ENCODE results near the gene TPBGL. TPM values are rescaled to one million over a fixed set of nuclear protein-coding genes. Genes with fewer than 3 reads are reported as not detected.

TPBGL gene
- total and polyA plus RNA-seq, 2 donors (not counting 3 experiments of a cell fraction or from before 2014, with no cell fraction given), result not detected

DNA sequence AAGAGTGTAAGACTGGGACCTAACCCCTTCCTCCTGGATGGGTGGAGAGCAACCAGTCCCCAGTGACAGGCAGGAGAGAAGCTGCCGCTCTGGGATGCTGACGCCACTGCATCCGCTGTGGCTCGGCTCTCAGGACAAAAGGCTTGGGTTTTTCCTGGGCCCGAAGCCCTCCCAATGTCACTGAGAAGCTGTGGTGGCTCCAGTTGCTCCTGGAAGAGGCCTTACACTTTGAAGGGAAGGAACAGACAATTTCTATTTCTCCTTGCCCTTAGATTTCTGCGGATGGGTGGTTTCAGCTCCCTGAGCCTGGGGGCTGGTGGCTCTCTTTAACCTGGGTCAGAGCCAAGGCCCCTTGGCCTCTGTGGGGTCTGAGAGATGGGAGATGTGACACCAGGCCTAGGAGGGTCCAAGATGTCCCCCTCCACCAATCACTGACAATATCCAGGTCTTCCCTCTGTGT is 21.4 kb downstream of the TPBGL start:
- BruUV-seq (replicated peaks), result no TSS peak
- no peak overlapping the region for H3K4me3 ChIP-seq (replicated peaks in 1 of 3; ENCODE audit: insufficient read depth in 1 of 3, low read depth in 1 of 3, low read length in 3 of 3)
- H3K9me1 ChIP-seq (replicated peaks; ENCODE audit: control insufficient read depth, extremely low read depth, insufficient read depth, low read length), result no peaks in the 10 kb centered on the region
- no peak overlapping the region for H3K27ac ChIP-seq (ENCODE audit: insufficient read depth, low read depth, low read length)
- intact Hi-C loops (cut with micrococcal nuclease), result no loop called here
- no peaks in the 10 kb centered on the region for H3K9me3 ChIP-seq (replicated peaks; ENCODE audit: control insufficient read depth, insufficient read depth, low read length)
- peaks cover 3 to 12% of the 10 kb centered on the region in 2 experiments for H3K27me3 ChIP-seq (ENCODE audit: control insufficient read depth in 2 of 2, insufficient read depth in 2 of 2, low read length in 2 of 2)
- FAIRE-seq, result no peak
- H3K9ac ChIP-seq (replicated peaks; ENCODE audit: extremely low read depth, insufficient read depth, low read length), result no peak overlapping the region
- dilution Hi-C loops (cut with MboI; ENCODE audit: extremely low pct_ligation_motif_present, low sequenced_read_pairs), result no loop called here
- no peak overlapping the region for H3K4me2 ChIP-seq (ENCODE audit: insufficient read depth, low read length)
- no peaks in the 10 kb centered on the region for H3K4me1 ChIP-seq (ENCODE audit: control insufficient read depth, extremely low read depth, insufficient read depth, low read length)
- no peaks in the 10 kb centered on the region for H3K79me2 ChIP-seq (ENCODE audit: control insufficient read depth, insufficient read depth, low read length)
- no peaks in the 10 kb centered on the region for H4K20me1 ChIP-seq (replicated peaks; ENCODE audit: control insufficient read depth, extremely low read depth, insufficient read depth, low read length)
- TF ChIP-seq MYC (IDR thresholded peaks at IDR 0.05; ENCODE audit: low read depth, low read length), result no peak
- TF ChIP-seq MAX (IDR thresholded peaks at IDR 0.05; ENCODE audit: insufficient read depth, insufficient read length), result no peak
- TF ChIP-seq, protein P1, sequence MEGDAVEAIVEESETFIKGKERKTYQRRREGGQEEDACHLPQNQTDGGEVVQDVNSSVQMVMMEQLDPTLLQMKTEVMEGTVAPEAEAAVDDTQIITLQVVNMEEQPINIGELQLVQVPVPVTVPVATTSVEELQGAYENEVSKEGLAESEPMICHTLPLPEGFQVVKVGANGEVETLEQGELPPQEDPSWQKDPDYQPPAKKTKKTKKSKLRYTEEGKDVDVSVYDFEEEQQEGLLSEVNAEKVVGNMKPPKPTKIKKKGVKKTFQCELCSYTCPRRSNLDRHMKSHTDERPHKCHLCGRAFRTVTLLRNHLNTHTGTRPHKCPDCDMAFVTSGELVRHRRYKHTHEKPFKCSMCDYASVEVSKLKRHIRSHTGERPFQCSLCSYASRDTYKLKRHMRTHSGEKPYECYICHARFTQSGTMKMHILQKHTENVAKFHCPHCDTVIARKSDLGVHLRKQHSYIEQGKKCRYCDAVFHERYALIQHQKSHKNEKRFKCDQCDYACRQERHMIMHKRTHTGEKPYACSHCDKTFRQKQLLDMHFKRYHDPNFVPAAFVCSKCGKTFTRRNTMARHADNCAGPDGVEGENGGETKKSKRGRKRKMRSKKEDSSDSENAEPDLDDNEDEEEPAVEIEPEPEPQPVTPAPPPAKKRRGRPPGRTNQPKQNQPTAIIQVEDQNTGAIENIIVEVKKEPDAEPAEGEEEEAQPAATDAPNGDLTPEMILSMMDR (IDR thresholded peaks at IDR 0.05; ENCODE audit: extremely low read depth in 1 of 2, insufficient read depth in 1 of 2, low read depth in 1 of 2, low read length in 2 of 2), result no peak
- peak; percentile 19 for TF ChIP-seq POLR2AphosphoS5 (IDR thresholded peaks at IDR 0.05; ENCODE audit: insufficient read depth, low read depth, low read length)
- TF ChIP-seq FOS (IDR thresholded peaks at IDR 0.05; ENCODE audit: borderline replicate concordance, insufficient read depth, low read length), result no peak
- CTCF ChIA-PET, result interaction anchor here (0.8 to 1.2 kb wide), 3 partner anchors 9 to 64 kb away, joined by 3 to 5 read pairs (median 4); no protein-coding TSS in a partner anchor
- POLR2A ChIA-PET, result no interaction called here
- no peak overlapping the region for H2AFZ ChIP-seq (ENCODE audit: low read depth, low read length)
- peaks cover 0 to 14% of the 10 kb centered on the region in 2 experiments for H3K36me3 ChIP-seq (ENCODE audit: control insufficient read depth in 2 of 2, extremely low read depth in 1 of 2, insufficient read depth in 2 of 2, low read length in 2 of 2)
- DNase-seq (ENCODE audit: low read depth, low spot score), result no peak

DNA sequence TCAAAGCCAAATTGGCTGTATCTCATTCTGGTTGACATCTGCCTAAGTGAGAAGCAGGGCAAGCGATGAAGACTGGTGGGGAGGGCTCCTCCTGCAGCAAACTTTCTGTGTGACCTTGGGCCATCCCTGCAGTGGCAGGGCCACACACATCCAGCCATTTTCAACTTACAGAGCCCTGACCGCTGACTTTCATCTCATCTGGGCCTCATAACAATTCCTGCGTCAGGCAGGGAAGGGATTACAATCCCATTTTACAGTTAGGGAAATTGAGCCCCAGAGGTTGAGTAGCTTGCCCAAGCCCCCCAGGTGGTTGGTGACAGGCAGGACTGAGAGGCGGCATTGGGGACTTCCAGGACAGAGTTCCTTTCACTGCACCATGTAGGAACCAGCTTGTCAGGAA is 21.9 kb downstream of the TPBGL start:
- Histone ChIP-seq H3K27ac (ENCODE audit: insufficient read depth, low read depth, low read length) (no peak overlapping the region), H3K36me3 (ENCODE audit: control insufficient read depth in 2 of 2, extremely low read depth in 1 of 2, insufficient read depth in 2 of 2, low read length in 2 of 2) (peaks cover 0 to 19% of the 10 kb centered on the region in 2 experiments), H3K9me1 (replicated peaks; ENCODE audit: control insufficient read depth, extremely low read depth, insufficient read depth, low read length) (no peaks in the 10 kb centered on the region), H3K9me3 (replicated peaks; ENCODE audit: control insufficient read depth, insufficient read depth, low read length) (no peaks in the 10 kb centered on the region), H3K4me2 (ENCODE audit: insufficient read depth, low read length) (no peak overlapping the region), H3K9ac (replicated peaks; ENCODE audit: extremely low read depth, insufficient read depth, low read length) (no peak overlapping the region), H3K79me2 (ENCODE audit: control insufficient read depth, insufficient read depth, low read length) (no peaks in the 10 kb centered on the region), H3K4me1 (ENCODE audit: control insufficient read depth, extremely low read depth, insufficient read depth, low read length) (no peaks in the 10 kb centered on the region), H3K27me3 (ENCODE audit: control insufficient read depth in 2 of 2, insufficient read depth in 2 of 2, low read length in 2 of 2) (peaks cover 3 to 7% of the 10 kb centered on the region in 2 experiments), H4K20me1 (replicated peaks; ENCODE audit: control insufficient read depth, extremely low read depth, insufficient read depth, low read length) (no peaks in the 10 kb centered on the region), H2AFZ (ENCODE audit: low read depth, low read length) (no peak overlapping the region), H3K4me3 (replicated peaks in 1 of 3; ENCODE audit: insufficient read depth in 1 of 3, low read depth in 1 of 3, low read length in 3 of 3) (no peak overlapping the region)
- dilution Hi-C loops (cut with MboI; ENCODE audit: extremely low pct_ligation_motif_present, low sequenced_read_pairs), result no loop called here
- intact Hi-C loops (cut with micrococcal nuclease), result no loop called here
- ChIA-PET POLR2A (no interaction called here), CTCF (interaction anchor here (1.1 kb wide), 1 partner anchor 8 kb away, joined by 3 read pairs; no protein-coding TSS in a partner anchor)
- TF ChIP-seq POLR2A (IDR thresholded peaks at IDR 0.05; ENCODE audit: low read depth, low read length) (no peak), FOS (IDR thresholded peaks at IDR 0.05; ENCODE audit: borderline replicate concordance, insufficient read depth, low read length) (no peak), MAX (IDR thresholded peaks at IDR 0.05; ENCODE audit: insufficient read depth, insufficient read length) (no peak), JUN (IDR thresholded peaks at IDR 0.05; ENCODE audit: borderline replicate concordance, insufficient read depth, insufficient read length, low read depth) (no peak), EZH2 (IDR thresholded peaks at IDR 0.05; ENCODE audit: borderline replicate concordance, low read depth, low read length, severe bottlenecking) (no peak), MYC (IDR thresholded peaks at IDR 0.05; ENCODE audit: low read depth, low read length) (no peak), GATA2 (IDR thresholded peaks at IDR 0.05; ENCODE audit: insufficient read depth, insufficient read length, low read depth, low read length) (no peak)
- TF ChIP-seq, protein P1 (IDR thresholded peaks at IDR 0.05; ENCODE audit: extremely low read depth in 1 of 2, insufficient read depth in 1 of 2, low read depth in 1 of 2, low read length in 2 of 2), result no peak
- DNase-seq (ENCODE audit: low read depth, low spot score), result no peak
- BruUV-seq (replicated peaks), result no TSS peak
- FAIRE-seq, result no peak

Data from endothelial cell of umbilical vein (primary cell).